ENCODE measurements around the gene SYN1.
A peak's percentile ranks its signal among the peaks of the same experiment; 100 is the strongest.

SYN1 gene

DNA sequence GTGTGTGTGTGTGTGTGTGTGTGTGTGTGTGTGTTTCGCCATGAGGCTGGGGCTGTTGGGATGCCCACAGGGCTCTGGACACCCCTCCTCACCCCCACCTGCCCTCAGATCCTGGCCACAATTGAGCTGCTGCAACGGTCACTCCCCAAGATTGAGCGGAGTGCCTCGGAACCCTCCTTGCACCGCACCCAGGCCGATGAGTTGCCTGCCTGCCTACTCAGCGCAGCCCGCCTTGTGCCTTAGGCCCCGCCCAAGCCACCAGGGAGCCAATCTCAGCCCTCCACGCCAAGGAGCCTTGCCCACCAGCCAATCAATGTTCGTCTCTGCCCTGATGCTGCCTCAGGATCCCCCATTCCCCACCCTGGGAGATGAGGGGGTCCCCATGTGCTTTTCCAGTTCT lies 48.4 kb downstream of the SYN1 start:
- DNase-seq = no peak

DNA sequence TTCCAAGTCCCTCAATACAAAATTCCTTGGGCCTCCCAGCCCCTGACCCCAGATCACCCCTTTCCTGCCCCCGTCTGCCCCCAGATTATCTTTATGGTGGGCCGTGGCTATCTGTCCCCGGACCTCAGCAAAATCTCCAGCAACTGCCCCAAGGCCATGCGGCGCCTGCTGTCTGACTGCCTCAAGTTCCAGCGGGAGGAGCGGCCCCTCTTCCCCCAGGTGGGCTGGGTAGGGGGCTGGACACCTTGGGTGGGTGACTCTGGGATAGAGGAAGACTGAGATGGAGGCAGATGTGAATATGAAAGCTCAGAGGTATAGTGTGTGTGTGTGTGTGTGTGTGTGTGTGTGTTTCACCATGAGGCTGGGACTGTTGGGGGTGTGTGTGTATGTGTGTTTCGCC lies 48.9 kb downstream of the SYN1 start:
- no peak for DNase-seq

DNA sequence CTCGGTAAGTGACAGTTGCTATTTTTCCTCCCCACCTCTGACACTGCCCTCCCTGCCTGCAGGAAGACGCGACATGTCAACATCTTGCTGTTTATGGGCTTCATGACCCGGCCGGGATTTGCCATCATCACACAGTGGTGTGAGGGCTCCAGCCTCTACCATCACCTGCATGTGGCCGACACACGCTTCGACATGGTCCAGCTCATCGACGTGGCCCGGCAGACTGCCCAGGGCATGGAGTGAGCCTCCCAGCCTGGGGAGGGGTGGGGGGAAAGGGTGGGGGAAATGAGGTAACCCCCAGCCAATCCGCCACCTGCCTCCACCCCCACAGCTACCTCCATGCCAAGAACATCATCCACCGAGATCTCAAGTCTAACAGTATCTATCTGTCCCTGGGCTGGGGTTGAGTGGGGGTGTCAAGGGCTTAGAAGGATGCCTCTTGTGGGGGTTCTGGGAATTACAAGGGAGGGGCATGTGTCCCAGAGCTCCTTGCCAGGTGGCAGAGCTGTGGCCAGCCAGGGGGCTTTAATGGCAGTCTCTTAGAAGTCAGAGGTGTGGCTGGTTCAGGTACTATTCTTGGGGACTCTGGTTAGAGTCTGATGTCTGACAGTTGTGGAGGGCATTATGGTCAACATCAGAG lies 50.9 kb downstream of the SYN1 start:
- peak; percentile 48 for DNase-seq

DNA sequence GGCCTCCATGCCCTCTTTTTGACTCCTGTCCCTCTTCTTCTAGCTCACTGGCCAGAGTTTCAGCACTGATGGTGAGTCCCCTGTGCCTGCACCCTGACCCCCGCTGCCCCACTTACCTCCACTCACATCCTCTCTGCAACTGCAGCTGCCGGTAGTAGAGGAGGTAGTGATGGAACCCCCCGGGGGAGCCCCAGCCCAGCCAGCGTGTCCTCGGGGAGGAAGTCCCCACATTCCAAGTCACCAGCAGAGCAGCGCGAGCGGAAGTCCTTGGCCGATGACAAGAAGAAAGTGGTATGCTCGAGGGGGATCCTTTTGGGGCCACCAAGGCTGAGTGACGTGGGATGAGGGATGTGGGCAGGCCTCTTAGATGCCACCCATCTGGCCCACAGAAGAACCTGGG lies 52.8 kb downstream of the SYN1 start:
- DNase-seq = no peak

DNA sequence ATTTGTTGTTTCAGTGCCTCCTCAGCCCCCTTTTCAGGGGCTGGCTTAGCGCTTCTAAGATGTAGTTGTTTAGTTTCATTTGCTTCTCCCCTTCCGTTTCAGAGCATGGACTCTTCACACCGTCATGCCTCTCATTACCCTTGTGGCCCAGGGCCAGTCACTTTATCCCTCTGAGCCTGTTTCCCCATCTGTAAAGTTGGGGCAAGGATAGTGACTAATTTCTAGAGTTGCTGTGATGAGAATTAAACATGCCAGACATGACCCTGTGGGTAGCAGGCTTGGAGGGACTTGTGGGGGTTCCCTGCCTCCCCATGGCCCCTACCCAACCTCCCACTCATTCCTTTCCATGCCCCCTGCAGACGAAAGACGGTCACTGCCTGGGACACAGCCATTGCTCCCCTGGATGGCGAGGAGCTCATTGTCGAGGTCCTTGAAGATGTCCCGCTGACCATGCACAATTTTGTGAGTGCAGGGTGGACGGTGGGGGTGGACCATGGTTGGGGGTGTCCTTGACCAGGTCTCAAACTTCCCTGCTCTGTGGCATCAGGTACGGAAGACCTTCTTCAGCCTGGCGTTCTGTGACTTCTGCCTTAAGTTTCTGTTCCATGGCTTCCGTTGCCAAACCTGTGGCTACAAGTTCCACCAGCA lies 55.1 kb downstream of the SYN1 start:
- no peak for DNase-seq

GRCh38 chrX:47563801-47564315 lies 55.8 kb downstream of the SYN1 start:
- no peak for DNase-seq

DNA sequence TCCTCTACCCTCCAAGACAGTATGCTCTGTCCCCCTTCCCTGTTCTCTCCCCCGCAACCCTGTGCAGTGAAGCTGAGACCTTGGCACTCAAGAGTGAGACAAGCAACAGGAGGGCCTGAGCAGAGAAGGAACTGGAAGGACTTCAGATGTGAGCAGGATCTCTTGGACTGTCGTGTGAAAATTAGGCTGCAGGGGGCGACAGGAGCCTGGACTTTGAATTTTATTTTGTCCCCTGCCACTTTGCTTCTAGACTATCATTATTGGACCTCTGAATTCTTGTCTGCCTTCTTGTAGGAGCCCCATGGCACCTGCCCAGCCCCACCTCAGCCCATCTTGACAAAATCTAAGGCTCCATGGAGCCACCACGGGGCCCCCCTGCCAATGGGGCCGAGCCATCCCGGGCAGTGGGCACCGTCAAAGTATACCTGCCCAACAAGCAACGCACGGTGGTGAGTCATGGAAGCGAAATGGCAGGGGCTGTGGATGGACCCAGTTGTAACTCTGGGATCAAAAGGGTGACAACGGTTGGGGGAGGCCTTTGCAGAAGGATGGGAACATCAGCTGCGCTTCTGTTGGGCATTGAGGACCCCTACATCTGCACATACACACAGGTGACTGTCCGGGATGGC lies 56.9 kb downstream of the SYN1 start:
- DNase-seq = peak; percentile 38

GRCh38 chrX:47561659-47562151 lies 58.0 kb downstream of the SYN1 start:
- DNase-seq = no peak

GRCh38 chrX:47560934-47561658 lies 58.6 kb downstream of the SYN1 start, which contains the start of gene ARAF:
Gene ARAF (plus strand): TSS chrX:47561205. CDS start chrX:47562968, 1,763 bp downstream.
- peak; percentile 94 for DNase-seq

DNA sequence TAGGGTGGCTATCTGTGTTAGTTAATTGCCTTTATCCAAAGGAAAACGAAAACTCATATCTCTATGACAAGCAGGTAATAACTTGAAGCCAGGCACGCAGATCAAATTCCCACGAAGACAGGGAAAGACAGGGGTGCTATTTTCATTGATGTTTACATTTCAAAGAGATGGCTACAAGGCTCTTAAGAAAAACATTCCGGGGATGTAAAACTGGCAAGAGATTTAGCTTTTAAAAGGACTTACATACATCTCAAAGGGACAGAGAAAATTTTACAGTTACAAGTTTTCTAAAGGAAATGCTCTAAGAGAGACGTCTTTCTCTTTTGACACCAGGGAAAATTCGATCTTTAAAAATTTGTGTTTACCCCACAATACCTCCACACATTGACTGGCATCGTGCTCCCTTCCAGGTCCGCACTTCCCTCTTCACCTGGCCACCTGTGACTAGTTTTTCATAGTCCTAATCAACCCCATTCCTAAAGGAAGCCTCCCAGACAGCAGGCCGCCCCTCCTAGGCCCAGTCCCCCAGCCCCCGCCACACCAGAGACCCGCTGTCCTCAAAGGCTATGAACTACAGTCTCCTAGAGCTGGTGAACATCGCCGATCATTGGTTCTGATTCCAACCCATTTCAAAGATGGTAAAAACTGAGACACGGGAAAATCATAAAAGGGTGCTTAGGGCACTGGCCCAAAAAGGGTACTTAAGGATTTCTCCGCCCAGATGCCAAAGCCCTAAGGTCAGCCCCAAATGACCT lies 59.3 kb downstream of the SYN1 start:
- no peak for DNase-seq

- no peak for DNase-seq
Measured at GRCh38 chrX:47558436-47558835, 61.2 kb downstream of the SYN1 start.

DNA sequence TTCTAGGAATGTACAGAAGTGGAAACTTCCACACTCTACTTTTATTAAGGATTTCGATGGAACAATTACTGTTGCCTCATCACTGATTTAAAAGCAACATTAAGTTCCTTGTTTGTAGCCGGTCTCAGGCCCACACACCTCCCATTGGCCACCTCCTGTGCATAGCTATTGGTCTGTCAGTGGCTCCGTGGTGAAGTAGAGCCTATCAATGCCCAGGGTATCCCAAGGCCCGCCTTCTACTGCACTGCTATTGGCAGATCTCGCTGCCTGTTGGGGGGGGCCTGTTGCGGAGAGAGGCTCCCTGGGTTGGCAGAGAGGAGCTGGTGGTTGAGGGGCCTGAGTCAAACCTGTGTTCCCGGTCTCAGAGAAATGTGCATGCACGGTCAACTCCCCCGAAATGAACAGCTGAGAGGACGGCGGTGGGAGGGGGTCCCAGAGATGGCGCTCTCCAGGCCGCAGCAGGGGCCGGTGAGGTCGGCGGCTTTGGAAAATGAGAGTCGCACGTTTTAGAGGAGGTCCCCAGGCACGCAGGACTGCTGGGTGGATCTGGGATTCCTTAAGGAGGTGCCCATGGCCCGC lies 63.5 kb downstream of the SYN1 start:
- DNase-seq = peak; percentile 84

DNA sequence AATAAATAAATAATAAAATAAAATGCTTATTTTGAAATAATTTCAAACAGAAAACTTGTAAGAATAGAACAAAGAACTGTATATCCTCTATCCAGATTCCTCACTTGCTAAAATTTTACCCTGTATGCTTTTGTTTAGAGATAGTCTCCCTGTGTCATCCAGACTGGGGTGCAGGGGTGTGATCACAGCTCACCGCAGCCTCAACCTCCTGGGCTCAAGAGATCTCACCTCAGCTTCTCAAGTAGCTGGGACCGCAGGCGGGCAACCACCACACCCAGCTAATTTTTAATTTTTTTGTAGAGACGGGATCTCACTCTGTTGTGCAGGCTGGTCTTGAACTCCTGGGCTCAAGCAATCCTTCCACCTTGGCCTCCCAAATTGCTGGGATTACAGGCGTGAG lies 76.2 kb downstream of the SYN1 start:
- DNase-seq = no peak

GRCh38 chrX:47540754-47541538 lies 78.7 kb downstream of the SYN1 start:
- no peak for DNase-seq

DNA sequence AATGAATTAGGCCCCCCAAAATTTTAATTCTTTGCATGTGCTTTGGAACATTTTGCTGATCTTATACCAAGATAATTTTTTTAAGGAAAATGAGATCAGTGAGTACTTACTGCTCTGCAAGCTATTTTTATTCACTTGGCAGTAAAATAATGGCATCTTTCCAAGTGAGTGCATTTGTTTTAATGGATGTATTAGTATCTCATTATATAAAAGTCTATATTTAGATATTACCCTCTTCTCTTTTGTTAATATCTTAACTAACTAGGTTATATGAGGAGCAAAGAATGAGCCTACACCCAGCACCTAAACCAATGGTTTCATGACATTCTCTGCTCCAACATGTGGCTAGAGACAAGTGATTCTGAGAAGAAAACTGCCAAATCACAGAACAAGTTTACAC lies 79.8 kb downstream of the SYN1 start:
- no peak for DNase-seq

DNA sequence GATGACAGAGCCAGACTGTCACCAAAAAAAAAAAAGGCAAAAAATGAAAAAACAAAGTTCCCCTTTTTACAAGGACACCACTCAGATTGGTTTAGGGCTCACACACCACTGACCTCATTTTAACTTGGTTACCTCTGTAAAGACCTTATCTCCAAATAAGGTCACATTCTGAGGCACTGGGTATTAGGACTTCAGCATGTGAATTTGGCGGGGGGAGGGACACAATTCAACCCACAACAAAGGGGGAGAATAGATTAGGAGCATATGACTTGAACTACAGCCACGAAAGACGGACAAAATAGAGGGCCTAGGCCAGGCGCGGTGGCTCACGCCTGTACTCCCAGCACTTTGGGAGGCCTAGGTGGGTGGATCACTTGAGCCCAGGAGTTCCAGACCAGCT lies 89.6 kb downstream of the SYN1 start:
- DNase-seq = no peak

GRCh38 chrX:47529548-47529947 lies 90.1 kb downstream of the SYN1 start:
- DNase-seq = no peak

- no peak for DNase-seq
Measured at GRCh38 chrX:47523713-47524166, 95.9 kb downstream of the SYN1 start.

- peak; percentile 89 for DNase-seq
Measured at GRCh38 chrX:47523297-47523696, 96.4 kb downstream of the SYN1 start.
